ENCODE results near the gene GPC5. TPM values are rescaled to one million over a fixed set of nuclear protein-coding genes. Genes with fewer than 3 reads are reported as not detected.

The GPC5 gene
- total and polyA plus RNA-seq, 2 donors (not counting 3 experiments of a cell fraction or from before 2014, with no cell fraction given): 0.59 to 0.97 TPM

DNA sequence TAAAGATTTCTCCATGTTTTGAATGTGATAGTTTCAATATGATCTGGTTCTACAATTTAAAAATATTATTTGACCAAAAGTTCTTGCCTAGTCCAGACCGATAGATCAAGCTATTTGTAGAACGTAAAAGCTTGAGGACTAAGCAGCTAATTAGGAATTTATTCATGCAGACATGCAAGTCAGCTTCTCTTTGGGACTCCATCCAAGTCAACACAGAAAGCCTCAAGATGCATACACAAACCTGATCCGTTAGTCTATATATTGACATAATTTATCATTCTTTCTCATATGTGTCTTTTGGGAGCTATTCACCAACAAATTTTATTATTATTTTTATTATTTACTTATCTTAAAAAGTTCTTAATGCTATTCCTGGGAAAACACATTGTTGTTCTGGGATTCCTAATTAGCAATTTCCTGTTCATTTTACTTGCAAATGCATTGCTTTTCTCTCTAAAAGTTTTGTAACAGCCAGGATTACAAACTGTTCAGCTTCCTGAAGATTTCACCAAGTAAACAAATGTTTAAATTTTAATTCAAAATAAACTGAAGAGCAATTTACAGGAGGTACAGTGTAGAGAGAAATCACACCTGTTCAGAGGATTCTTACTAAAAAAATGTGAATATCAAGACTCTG lies 375.3 kb downstream of the GPC5 start:
- no peak overlapping the region for H2AFZ ChIP-seq (ENCODE audit: low read depth, low read length)
- H3K9me1 ChIP-seq (replicated peaks; ENCODE audit: control insufficient read depth, extremely low read depth, insufficient read depth, low read length): no peaks in the 10 kb centered on the region
- POLR2A ChIA-PET: no interaction called here
- no peak overlapping the region for H3K9ac ChIP-seq (replicated peaks; ENCODE audit: extremely low read depth, insufficient read depth, low read length)
- H3K27me3 ChIP-seq (ENCODE audit: control insufficient read depth in 2 of 2, insufficient read depth in 2 of 2, low read length in 2 of 2): no peaks in the 10 kb centered on the region
- CTCF ChIA-PET: no interaction called here
- H3K4me2 ChIP-seq (ENCODE audit: insufficient read depth, low read length): no peak overlapping the region
- H3K4me1 ChIP-seq (ENCODE audit: control insufficient read depth, extremely low read depth, insufficient read depth, low read length): no peaks in the 10 kb centered on the region
- no TSS peak for BruUV-seq (replicated peaks)
- dilution Hi-C loops (cut with MboI; ENCODE audit: extremely low pct_ligation_motif_present, low sequenced_read_pairs): no loop called here
- intact Hi-C loops (cut with micrococcal nuclease): no loop called here
- peaks cover 4% of the 10 kb centered on the region for H3K9me3 ChIP-seq (replicated peaks; ENCODE audit: control insufficient read depth, insufficient read depth, low read length)
- no peaks in the 10 kb centered on the region for H4K20me1 ChIP-seq (replicated peaks; ENCODE audit: control insufficient read depth, extremely low read depth, insufficient read depth, low read length)
- no peak overlapping the region for H3K27ac ChIP-seq (ENCODE audit: insufficient read depth, low read depth, low read length)
- H3K79me2 ChIP-seq (ENCODE audit: control insufficient read depth, insufficient read depth, low read length): no peaks in the 10 kb centered on the region
- FAIRE-seq (no peak), DNase-seq (ENCODE audit: low read depth, low spot score) (no peak)
- TF ChIP-seq JUN (IDR thresholded peaks at IDR 0.05; ENCODE audit: borderline replicate concordance, insufficient read depth, insufficient read length, low read depth) (no peak), POLR2AphosphoS5 (IDR thresholded peaks at IDR 0.05; ENCODE audit: insufficient read depth, low read depth, low read length) (no peak), MYC (IDR thresholded peaks at IDR 0.05; ENCODE audit: low read depth, low read length) (no peak), POLR2A (IDR thresholded peaks at IDR 0.05; ENCODE audit: low read depth, low read length) (no peak), EZH2 (IDR thresholded peaks at IDR 0.05; ENCODE audit: borderline replicate concordance, low read depth, low read length, severe bottlenecking) (no peak), GATA2 (IDR thresholded peaks at IDR 0.05; ENCODE audit: insufficient read depth, insufficient read length, low read depth, low read length) (no peak), FOS (IDR thresholded peaks at IDR 0.05; ENCODE audit: borderline replicate concordance, insufficient read depth, low read length) (no peak)
- TF ChIP-seq, protein P1, sequence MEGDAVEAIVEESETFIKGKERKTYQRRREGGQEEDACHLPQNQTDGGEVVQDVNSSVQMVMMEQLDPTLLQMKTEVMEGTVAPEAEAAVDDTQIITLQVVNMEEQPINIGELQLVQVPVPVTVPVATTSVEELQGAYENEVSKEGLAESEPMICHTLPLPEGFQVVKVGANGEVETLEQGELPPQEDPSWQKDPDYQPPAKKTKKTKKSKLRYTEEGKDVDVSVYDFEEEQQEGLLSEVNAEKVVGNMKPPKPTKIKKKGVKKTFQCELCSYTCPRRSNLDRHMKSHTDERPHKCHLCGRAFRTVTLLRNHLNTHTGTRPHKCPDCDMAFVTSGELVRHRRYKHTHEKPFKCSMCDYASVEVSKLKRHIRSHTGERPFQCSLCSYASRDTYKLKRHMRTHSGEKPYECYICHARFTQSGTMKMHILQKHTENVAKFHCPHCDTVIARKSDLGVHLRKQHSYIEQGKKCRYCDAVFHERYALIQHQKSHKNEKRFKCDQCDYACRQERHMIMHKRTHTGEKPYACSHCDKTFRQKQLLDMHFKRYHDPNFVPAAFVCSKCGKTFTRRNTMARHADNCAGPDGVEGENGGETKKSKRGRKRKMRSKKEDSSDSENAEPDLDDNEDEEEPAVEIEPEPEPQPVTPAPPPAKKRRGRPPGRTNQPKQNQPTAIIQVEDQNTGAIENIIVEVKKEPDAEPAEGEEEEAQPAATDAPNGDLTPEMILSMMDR (IDR thresholded peaks at IDR 0.05; ENCODE audit: extremely low read depth in 1 of 2, insufficient read depth in 1 of 2, low read depth in 1 of 2, low read length in 2 of 2): no peak
- TF ChIP-seq, protein P2, sequence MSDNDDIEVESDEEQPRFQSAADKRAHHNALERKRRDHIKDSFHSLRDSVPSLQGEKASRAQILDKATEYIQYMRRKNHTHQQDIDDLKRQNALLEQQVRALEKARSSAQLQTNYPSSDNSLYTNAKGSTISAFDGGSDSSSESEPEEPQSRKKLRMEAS (IDR thresholded peaks at IDR 0.05; ENCODE audit: insufficient read depth, insufficient read length): no peak
- H3K36me3 ChIP-seq (ENCODE audit: control insufficient read depth in 2 of 2, extremely low read depth in 1 of 2, insufficient read depth in 2 of 2, low read length in 2 of 2): no peaks in the 10 kb centered on the region
- no peak overlapping the region for H3K4me3 ChIP-seq (replicated peaks in 1 of 3; ENCODE audit: insufficient read depth in 1 of 3, low read depth in 1 of 3, low read length in 3 of 3)

All from endothelial cell of umbilical vein (primary cell).